ENCODE data around the gene CADPS2. TPM values are rescaled to one million over a fixed set of nuclear protein-coding genes. Genes with fewer than 3 reads are reported as not detected.

Gene CADPS2
- total RNA-seq, 2 experiments from 2014 or later, result not detected

DNA sequence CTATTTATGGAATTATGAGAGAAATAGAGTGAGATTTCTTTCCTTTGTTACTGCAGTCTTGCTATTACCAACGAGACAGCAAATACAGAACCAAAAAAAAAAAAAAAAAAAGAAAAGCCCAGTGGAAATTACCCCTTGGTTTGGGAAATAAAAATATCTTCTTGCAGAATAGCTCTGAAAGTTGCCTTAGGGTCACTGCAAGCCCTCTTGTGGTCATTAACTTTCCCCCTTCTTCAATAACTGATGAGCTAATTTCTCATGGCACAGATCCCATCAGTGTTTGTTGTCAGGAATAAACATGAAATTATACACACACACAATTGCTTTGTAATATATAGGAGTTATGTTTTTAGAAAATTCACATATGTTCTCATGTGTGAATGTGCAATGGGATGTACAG, 470.8 kb downstream of the CADPS2 start:
- ATAC-seq (ENCODE audit: low read depth) (no peak), DNase-seq (no peak)
- Mint-ChIP-seq H3K27me3 (no peaks in the 10 kb centered on the region), H3K4me1 (no peaks in the 10 kb centered on the region), H3K27ac (no peak overlapping the region), H3K4me3 (no peak overlapping the region), H3K9me3 (peaks cover 1% of the 10 kb centered on the region), H3K36me3 (no peaks in the 10 kb centered on the region)
- POLR2A ChIA-PET, result no interaction called here

DNA sequence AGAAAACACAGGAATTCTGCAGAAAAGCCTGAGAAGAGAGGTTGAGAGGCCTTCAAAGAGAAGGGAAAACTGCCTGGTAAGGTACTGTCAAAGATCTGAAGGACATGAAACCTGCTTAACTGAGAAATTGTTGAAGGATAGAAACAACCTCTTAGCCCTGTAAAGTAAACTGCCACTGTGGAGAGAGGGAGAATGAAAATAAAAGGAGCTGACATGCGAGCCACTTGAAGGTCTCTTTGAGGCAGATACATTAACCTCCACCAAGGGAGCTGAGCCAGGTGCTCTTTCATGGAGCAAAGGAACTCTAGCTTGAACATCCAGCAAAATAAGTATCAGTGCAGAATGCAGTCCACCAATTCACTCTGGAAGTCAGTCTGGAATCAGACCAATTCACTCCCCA, 472.9 kb downstream of the CADPS2 start:
- no peaks in the 10 kb centered on the region for H3K27me3 Mint-ChIP-seq

DNA sequence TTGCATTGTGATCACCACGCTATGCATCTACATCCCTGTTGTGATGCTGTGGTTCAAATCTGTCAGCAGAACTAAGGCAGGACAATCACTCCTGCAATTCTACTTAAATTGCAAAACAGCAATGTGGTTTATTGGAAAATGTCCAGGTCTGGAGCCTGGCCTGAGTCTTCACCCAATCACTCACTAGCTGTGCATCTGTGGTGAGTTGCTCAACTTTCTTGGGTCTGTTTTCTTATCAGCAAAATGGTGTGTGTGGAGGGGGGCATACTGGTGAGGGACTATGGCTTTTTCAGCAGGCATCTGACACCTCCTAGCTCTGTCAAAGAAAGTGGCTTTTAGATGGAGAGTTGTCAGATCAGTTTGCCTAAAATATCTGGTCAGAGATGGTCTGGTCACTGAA, 473.4 kb downstream of the CADPS2 start:
- peaks cover 1% of the 10 kb centered on the region for H3K9me3 Mint-ChIP-seq
- no peak for ATAC-seq (ENCODE audit: low read depth)
- no peaks in the 10 kb centered on the region for H3K4me1 Mint-ChIP-seq
- H3K36me3 Mint-ChIP-seq, result no peaks in the 10 kb centered on the region
- H3K27me3 Mint-ChIP-seq, result no peaks in the 10 kb centered on the region
- DNase-seq, result no peak
- POLR2A ChIA-PET, result no interaction called here
- no peak overlapping the region for H3K27ac Mint-ChIP-seq
- H3K4me3 Mint-ChIP-seq, result no peak overlapping the region

More for the DNA sequence above, 472.9 kb downstream of the CADPS2 start:
- H3K9me3 Mint-ChIP-seq, result peaks cover 1% of the 10 kb centered on the region
- no peak overlapping the region for H3K4me3 Mint-ChIP-seq
- POLR2A ChIA-PET, result no interaction called here
- no peaks in the 10 kb centered on the region for H3K4me1 Mint-ChIP-seq
- no peak overlapping the region for H3K27ac Mint-ChIP-seq
- H3K36me3 Mint-ChIP-seq, result no peaks in the 10 kb centered on the region
- no peak for DNase-seq
- ATAC-seq (ENCODE audit: low read depth), result no peak

DNA sequence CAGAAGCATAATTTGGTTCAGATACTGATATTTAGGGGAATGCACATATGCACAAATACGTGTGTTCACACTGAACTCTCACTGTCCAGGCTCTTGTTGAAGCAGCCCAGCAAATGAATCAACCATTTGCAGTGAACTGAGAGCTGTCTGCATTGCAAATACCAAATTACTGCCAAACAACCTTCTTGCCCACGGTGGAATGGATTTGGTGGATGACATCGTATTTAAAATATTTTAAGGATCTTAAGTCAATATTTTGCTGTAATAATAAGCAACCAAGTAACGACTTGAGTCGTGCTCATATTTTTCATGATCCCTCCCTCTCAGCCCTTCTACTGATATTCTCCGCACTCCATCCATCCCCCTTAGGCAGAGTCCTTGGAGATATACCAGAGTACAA, 473.8 kb downstream of the CADPS2 start:
- Mint-ChIP-seq H3K27me3 (no peaks in the 10 kb centered on the region), H3K27ac (no peak overlapping the region), H3K36me3 (no peaks in the 10 kb centered on the region), H3K4me3 (no peak overlapping the region), H3K9me3 (peaks cover 1% of the 10 kb centered on the region), H3K4me1 (no peaks in the 10 kb centered on the region)
- DNase-seq (no peak), ATAC-seq (ENCODE audit: low read depth) (no peak)
- POLR2A ChIA-PET, result no interaction called here

DNA sequence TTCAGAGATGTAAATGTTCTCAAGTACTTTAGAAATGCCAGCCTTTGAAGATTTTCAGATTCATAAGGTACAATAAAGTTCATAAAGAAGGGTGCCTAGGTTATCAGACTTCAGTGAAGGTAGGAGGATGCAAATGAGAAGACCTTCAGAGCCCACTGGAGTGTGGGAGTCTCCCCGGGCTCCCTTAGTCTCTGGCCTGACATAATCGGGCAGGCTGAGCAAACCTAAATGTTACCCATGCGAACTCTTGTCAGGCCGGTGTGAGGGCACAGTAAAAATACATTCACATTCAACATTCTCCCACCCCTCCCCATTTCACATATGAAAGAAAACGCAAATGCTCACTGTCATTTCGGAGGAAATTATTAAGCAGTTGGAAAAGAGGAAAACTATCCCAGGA, 479.1 kb downstream of the CADPS2 start:
- no peak overlapping the region for H3K27ac Mint-ChIP-seq
- H3K9me3 Mint-ChIP-seq, result peaks cover 1% of the 10 kb centered on the region
- H3K36me3 Mint-ChIP-seq, result no peaks in the 10 kb centered on the region
- no peak for ATAC-seq (ENCODE audit: low read depth)
- no peaks in the 10 kb centered on the region for H3K4me1 Mint-ChIP-seq
- H3K4me3 Mint-ChIP-seq, result no peak overlapping the region
- POLR2A ChIA-PET, result no interaction called here
- DNase-seq, result no peak
- H3K27me3 Mint-ChIP-seq, result no peaks in the 10 kb centered on the region

DNA sequence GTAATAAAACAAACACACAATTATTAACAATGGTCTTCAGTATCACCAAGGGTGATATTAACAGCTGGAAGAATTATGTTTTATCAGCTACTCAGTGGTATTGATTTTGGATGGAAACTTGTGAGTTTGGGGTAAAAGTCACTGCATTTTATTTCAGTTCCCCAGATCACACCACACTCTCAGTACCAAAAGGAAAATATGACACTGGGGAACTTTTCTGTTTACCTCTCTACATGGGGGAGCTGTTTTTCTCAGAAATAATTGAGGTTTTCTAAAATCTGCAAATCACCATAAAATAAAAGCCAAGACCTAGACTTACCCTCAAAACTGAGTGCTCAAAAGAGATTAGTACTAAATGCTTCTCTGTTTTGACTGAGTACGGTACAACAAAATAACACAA, 483.1 kb downstream of the CADPS2 start:
- Mint-ChIP-seq H3K4me1 (no peaks in the 10 kb centered on the region), H3K27me3 (no peaks in the 10 kb centered on the region), H3K27ac (no peak overlapping the region), H3K36me3 (no peaks in the 10 kb centered on the region), H3K4me3 (no peak overlapping the region), H3K9me3 (peaks cover 2% of the 10 kb centered on the region)
- ATAC-seq (ENCODE audit: low read depth), result no peak
- DNase-seq, result no peak
- POLR2A ChIA-PET, result no interaction called here

DNA sequence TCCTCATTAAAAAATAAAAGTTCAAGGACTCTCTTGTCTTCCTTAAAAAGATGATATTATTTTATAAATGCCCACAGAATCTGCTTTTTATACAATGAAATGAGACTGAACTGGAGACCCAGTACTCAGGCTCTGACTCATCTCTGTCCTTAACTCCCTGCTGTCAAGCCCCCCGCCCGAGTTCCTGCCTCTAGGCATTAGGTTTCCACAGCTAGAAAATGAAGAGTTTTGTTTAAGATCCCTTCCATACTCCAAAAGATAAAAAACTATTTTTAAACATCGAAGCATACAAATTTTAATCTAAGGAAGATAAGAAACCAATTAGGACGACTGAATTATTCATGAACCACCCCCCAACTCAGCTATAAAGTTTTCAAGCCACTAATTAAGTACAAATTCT, 484.0 kb downstream of the CADPS2 start:
- no peaks in the 10 kb centered on the region for H3K36me3 Mint-ChIP-seq
- H3K4me3 Mint-ChIP-seq, result no peak overlapping the region
- H3K9me3 Mint-ChIP-seq, result peaks cover 2% of the 10 kb centered on the region
- H3K27ac Mint-ChIP-seq, result no peak overlapping the region
- no peaks in the 10 kb centered on the region for H3K27me3 Mint-ChIP-seq
- no peak for ATAC-seq (ENCODE audit: low read depth)
- no peak for DNase-seq
- POLR2A ChIA-PET, result no interaction called here
- no peaks in the 10 kb centered on the region for H3K4me1 Mint-ChIP-seq

DNA sequence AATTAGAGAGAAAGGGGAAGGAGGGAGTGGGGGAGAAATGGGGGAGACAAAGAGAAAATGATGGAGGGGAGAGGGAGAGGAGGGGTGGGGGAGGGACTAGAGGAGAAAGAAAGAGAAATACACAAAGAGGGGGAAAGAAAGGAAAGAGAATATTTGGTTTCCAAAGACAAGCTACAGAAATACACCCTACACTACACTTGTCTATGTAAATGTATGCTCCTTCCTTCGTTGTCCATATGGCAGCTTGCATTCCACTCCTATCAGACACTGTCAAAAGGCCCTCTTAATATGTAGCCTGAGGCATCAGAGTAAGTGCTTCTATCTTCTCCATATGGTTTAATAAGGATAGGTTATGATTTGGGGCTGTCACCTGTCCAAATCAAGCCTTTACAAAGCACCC, 488.9 kb downstream of the CADPS2 start:
- H3K27me3 Mint-ChIP-seq, result no peaks in the 10 kb centered on the region
- no peak overlapping the region for H3K27ac Mint-ChIP-seq
- DNase-seq, result no peak
- H3K4me1 Mint-ChIP-seq, result no peaks in the 10 kb centered on the region
- no peak for ATAC-seq (ENCODE audit: low read depth)
- no peak overlapping the region for H3K4me3 Mint-ChIP-seq
- H3K36me3 Mint-ChIP-seq, result no peaks in the 10 kb centered on the region
- POLR2A ChIA-PET, result no interaction called here
- H3K9me3 Mint-ChIP-seq, result peaks cover 2% of the 10 kb centered on the region

DNA sequence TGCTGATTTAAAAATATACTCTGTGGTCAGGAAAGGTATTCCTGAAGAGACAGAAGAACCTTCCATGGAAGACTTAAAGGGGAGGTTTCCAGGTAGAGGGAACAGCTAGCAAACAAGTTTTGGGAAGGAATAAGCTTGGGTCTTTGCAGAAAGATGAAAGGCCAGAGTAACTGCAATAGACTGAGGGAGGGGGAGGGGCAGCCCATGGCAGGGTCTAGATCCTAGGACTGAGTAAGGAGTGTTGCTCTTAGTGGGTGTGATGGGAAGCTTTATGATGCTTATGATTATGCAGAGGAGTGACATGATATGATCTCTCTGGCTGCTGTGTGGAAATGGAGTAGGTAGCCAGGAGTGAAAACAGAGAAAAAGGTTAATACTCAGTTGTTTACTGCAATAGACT, 491.7 kb downstream of the CADPS2 start:
- H3K36me3 Mint-ChIP-seq, result no peaks in the 10 kb centered on the region
- no peak overlapping the region for H3K27ac Mint-ChIP-seq
- no peak overlapping the region for H3K4me3 Mint-ChIP-seq
- H3K4me1 Mint-ChIP-seq, result no peaks in the 10 kb centered on the region
- no peak for ATAC-seq (ENCODE audit: low read depth)
- POLR2A ChIA-PET, result no interaction called here
- DNase-seq, result no peak
- H3K9me3 Mint-ChIP-seq, result no peaks in the 10 kb centered on the region
- no peaks in the 10 kb centered on the region for H3K27me3 Mint-ChIP-seq

DNA sequence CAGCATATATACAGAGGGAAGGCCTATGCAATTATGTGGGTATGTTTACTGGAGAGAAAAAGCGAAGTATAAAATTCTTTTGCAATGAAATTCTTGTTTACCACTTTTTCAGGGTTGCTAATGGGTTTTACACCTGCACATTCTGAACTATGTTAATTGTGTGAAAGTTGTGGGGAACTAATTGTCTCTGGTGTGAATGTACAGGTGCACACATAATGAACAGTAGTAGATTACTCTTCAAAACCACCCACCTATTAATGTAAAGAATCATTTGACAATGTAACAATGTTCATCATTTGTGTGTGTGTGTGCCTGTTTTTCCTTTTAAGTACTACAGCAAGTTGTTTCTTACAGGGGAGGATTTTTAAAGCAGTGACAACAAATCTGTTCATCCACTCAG, 501.7 kb downstream of the CADPS2 start:
- Mint-ChIP-seq H3K9me3 (no peaks in the 10 kb centered on the region), H3K36me3 (no peaks in the 10 kb centered on the region), H3K4me1 (no peaks in the 10 kb centered on the region), H3K4me3 (no peak overlapping the region), H3K27ac (no peak overlapping the region), H3K27me3 (no peaks in the 10 kb centered on the region)
- DNase-seq (no peak), ATAC-seq (ENCODE audit: low read depth) (no peak)
- POLR2A ChIA-PET, result no interaction called here

DNA sequence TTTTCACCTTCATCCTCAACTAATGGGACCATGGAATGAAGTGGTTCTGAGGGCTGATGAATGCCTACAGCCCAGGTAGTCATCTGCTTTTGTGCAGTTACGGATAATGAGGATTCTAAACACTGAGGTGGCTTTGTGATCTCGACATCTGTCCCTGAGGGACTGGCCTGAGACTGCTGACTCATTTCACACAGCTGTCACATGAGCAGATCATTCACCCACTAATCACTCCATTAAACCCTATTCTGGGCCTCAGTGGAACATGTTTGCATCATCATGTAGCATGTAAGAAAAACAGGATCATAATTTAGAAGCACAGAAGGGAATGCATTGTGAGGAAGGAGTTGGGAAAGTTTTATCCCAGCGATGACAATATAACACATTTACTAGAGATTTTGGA, 502.3 kb downstream of the CADPS2 start:
- H3K9me3 Mint-ChIP-seq, result no peaks in the 10 kb centered on the region
- no peaks in the 10 kb centered on the region for H3K27me3 Mint-ChIP-seq
- no peaks in the 10 kb centered on the region for H3K36me3 Mint-ChIP-seq
- no peak for ATAC-seq (ENCODE audit: low read depth)
- DNase-seq, result no peak
- H3K27ac Mint-ChIP-seq, result no peak overlapping the region
- POLR2A ChIA-PET, result no interaction called here
- no peaks in the 10 kb centered on the region for H3K4me1 Mint-ChIP-seq
- H3K4me3 Mint-ChIP-seq, result no peak overlapping the region

DNA sequence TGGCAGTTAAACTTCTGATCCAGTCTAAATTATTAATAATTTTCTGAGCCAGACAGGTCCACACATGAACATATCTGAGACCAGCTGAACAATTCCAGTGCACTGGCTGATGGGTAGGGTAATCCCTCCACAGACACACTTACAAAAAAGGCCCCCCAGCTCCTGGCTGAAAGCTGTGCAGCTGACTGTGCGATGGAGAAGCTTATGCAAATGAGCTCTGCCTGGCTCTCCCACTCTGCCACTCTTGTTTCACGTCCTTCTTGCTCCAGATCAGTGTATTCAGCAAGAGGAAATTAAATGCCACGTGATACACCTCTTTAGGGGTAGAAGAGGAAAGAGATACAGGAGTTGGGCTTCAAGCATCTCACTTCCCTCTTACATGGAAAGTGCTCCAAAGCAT, 505.3 kb downstream of the CADPS2 start:
- DNase-seq (no peak), ATAC-seq (ENCODE audit: low read depth) (no peak)
- Mint-ChIP-seq H3K36me3 (no peaks in the 10 kb centered on the region), H3K27ac (no peak overlapping the region), H3K4me1 (no peaks in the 10 kb centered on the region), H3K4me3 (no peak overlapping the region), H3K27me3 (no peaks in the 10 kb centered on the region), H3K9me3 (no peaks in the 10 kb centered on the region)
- POLR2A ChIA-PET, result no interaction called here

DNA sequence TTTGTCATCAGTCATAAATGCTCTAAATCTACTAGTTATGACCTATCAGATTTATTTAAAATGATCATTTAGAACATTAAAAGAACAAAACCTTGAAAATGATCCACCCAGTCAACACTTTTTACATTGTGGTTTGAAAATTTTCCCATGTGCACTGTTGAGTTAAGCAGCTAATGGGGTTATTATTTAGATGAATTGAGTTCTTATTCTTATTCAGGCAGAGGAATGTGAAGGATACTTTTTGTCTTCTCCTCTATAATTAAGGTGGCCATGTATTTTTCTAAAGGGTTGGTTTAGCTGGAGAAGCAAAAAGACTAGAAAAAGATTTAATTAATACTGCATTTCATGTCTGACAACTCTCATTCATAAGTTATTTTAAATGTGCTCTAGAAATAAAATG, 506.8 kb downstream of the CADPS2 start:
- Mint-ChIP-seq H3K4me1 (no peaks in the 10 kb centered on the region), H3K4me3 (no peak overlapping the region), H3K27ac (no peak overlapping the region), H3K27me3 (no peaks in the 10 kb centered on the region), H3K36me3 (no peaks in the 10 kb centered on the region), H3K9me3 (no peaks in the 10 kb centered on the region)
- DNase-seq (no peak), ATAC-seq (ENCODE audit: low read depth) (no peak)
- POLR2A ChIA-PET, result no interaction called here

DNA sequence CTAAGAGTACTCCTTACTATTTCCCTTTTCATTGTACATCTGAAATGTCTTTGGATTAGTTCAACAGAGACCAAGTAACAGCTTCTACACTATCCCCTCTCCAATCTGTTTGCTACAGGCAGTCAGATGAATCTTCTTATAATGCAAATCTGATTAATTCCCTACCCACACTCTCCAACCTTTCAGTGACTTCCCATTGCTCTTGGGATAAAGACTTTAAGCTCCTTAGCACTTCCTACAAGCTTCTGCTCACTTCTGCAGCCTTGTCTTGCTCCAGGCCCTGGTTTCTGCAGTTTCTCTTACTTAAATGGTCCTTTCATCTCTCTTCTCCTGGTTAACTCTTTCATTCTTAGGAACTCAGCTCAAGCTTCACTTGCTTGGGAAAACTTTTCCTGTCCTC, 516.5 kb downstream of the CADPS2 start:
- DNase-seq, result no peak
- no peak for ATAC-seq (ENCODE audit: low read depth)
- no peaks in the 10 kb centered on the region for H3K27me3 Mint-ChIP-seq
- H3K9me3 Mint-ChIP-seq, result peaks cover 3% of the 10 kb centered on the region
- no peaks in the 10 kb centered on the region for H3K36me3 Mint-ChIP-seq
- POLR2A ChIA-PET, result no interaction called here
- no peak overlapping the region for H3K27ac Mint-ChIP-seq
- H3K4me3 Mint-ChIP-seq, result no peak overlapping the region
- no peaks in the 10 kb centered on the region for H3K4me1 Mint-ChIP-seq

DNA sequence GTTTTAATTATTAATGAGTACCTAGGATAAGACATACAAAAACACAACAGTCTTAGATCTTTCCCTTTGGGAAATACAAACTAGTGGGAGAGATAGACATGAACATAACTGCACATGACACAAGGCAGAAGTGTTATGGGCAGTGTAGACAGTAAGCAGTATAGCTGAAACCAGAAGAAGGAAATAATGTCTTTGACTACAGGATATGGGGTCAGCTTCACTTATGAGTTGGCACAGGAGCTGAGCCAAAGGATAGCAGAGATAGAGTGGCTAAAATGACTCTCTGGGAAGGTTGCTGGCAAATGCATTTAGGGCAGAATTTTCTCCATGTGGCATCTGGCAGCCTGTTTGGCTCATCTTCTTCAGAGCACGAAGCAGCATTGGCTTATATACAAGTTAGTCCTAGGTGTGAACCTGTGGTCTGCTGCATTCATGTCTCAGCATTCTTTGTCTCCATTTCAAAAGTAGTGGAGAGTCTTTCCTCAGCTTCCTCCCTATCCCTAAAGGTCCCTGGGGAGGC, 521.4 kb downstream of the CADPS2 start:
- POLR2A ChIA-PET, result no interaction called here
- ATAC-seq (ENCODE audit: low read depth), result no peak
- Mint-ChIP-seq H3K4me3 (no peak overlapping the region), H3K27ac (no peak overlapping the region), H3K36me3 (no peaks in the 10 kb centered on the region), H3K9me3 (peaks cover 3% of the 10 kb centered on the region), H3K4me1 (no peaks in the 10 kb centered on the region), H3K27me3 (no peaks in the 10 kb centered on the region)
- DNase-seq, result no peak
